RWPE1 (cell line): Measurements from ENCODE around the gene RHOXF2.
"Not testable (repeated sequence)": the region's sequence is repeated elsewhere in the genome, so short reads cannot be mapped to it uniquely, and the experiment has no call there.

Source experiments
- CTCF ChIA-PET: fragments of 350-600 bp; sonication (Branson Sonifier 250); formaldehyde crosslinking; extraction: SDS; loops from one replicate; lab custom pipeline; 2021; lab: Yijun Ruan, JAX
- POLR2A ChIA-PET: fragments of 400-600 bp; formaldehyde crosslinking; extraction: SDS; loops from one replicate; lab custom pipeline; 2020; ENCODE audit warnings: antibody characterized with exemption; ENCODE audit not compliant: low non-redundant PET; lab: Yijun Ruan, JAX
- DNase-seq: peaks from one replicate; pipeline ENCODE4 v3.0.0; 2012; ENCODE audit warnings: low spot score
- H3K27ac ChIP-seq: fragments of 450-650 bp; 2 replicates; pipeline ENCODE4 v1.5.1; 2017
- CTCF ChIP-seq: fragments of 450-650 bp; conservative IDR thresholded peaks from 2 replicates; pipeline ENCODE4 v1.5.1; 2017; ENCODE audit warnings: low read depth, mild to moderate bottlenecking

Gene RHOXF2

GRCh38 chrX:120147537-120147936 is 10.9 kb upstream of the RHOXF2 start:
- DNase-seq: no peak
- H3K27ac ChIP-seq: no peak overlapping the region
- no peak for TF ChIP-seq CTCF
- ChIA-PET CTCF (no interaction called here), POLR2A (no interaction called here)

DNA sequence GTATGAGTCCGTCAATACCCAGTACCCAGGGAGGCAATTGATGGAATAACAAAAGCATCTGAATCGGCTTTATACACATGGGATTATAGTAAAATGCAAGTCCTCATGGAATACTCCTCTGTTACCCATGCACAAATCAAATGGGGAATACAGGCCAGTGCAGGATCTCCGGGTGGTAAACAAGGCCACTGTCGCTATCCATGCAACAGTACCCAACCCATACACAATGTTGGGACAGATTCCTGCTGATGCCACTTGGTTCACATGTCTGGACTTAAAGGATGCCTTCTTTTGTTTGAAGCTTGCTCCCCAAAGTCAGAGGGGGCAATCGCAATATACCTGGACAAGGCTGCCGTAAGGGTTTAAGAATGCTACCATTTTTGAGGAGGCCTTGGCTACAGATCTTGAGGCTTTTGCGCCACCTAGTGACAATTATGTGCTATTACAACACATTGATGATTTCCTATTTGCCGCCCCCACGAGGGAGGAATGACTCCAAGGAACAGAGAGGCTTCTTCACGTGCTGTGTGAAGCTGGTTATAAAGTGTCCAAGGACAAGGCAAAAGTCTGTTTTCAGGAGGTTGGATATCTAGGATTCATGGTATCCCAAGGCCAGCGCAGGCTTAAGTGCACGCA is 8.2 kb upstream of the RHOXF2 start:
- POLR2A ChIA-PET, DNase-seq, CTCF ChIA-PET, H3K27ac ChIP-seq: not testable (repeated sequence)

DNA sequence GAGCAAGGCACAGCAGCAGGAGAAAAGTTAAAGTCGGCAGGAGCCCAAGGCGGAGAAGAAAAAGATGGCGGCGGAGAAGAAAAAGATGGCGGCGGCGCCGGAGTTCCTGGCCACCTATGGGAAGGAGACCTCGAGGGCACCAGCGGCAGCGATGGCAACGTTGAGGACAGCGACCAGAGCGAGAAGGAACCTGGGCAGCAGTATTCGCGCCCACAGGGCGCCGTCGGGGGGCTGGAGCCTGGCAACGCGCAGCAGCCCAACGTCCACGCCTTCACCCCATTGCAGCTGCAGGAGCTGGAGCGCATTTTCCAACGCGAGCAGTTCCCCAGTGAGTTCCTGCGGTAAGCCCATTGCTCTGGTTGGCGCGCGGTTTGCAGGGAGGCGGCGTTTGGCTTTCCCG is 673 bp downstream of the RHOXF2 start:
- CTCF ChIA-PET, POLR2A ChIA-PET, H3K27ac ChIP-seq, DNase-seq: not testable (repeated sequence)

- CTCF ChIA-PET, POLR2A ChIA-PET, H3K27ac ChIP-seq, DNase-seq: not testable (repeated sequence)
Observed at GRCh38 chrX:120193254-120193653, 34.8 kb downstream of the RHOXF2 start.

- CTCF ChIA-PET, POLR2A ChIA-PET, H3K27ac ChIP-seq, DNase-seq: not testable (repeated sequence)
Observed at GRCh38 chrX:120193720-120194119, 35.3 kb downstream of the RHOXF2 start.

DNA sequence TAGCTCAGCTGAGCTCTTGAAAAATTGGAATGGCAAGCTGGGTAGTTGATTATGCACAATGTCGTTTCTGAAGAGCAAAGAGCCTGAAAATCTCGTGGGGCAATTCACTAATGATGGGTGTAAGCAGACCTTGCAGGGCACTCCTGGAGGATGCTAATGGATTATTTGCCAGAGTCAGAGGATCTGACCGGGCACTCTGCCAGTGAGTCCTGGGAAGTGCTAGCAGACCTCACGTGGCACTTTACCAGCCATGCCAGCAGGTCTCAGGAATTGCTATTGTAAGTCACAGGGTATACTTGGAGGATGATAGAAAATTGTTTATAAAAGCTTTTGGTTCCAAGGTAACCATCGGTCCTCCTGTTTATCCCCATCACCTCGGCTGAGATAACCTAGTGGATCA is 37.4 kb downstream of the RHOXF2 start:
- CTCF ChIA-PET, H3K27ac ChIP-seq, DNase-seq, POLR2A ChIA-PET: not testable (repeated sequence)

- DNase-seq, POLR2A ChIA-PET, CTCF ChIA-PET, H3K27ac ChIP-seq: not testable (repeated sequence)
Observed at GRCh38 chrX:120196626-120197283, 38.3 kb downstream of the RHOXF2 start.

DNA sequence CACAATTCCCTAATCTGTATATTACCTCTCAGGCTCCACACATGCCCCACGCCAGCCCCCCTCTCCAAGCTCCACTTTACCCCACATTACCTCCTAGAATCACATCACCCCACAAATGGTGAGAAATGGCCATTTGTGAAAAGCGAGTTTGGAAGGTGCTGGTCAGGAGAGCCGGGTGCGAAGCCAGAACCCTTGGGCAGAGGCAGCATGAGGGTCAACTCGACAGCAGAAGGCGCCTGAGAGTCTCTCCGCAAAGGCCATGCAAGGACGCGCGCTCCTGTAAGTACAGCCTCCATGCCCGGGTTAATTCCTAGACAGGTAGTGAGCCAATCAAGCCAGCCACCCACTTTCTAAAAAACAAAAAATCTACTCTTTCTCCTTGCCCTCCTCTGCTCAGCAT is 42.4 kb downstream of the RHOXF2 start:
- TF ChIP-seq CTCF: no peak

GRCh38 chrX:120205816-120206753 is 47.7 kb downstream of the RHOXF2 start:
- ChIA-PET CTCF (no interaction called here), POLR2A (no interaction called here)
- no peak for TF ChIP-seq CTCF
- DNase-seq: no peak
- H3K27ac ChIP-seq: no peak overlapping the region

More for the DNA sequence above, 42.4 kb downstream of the RHOXF2 start:
- DNase-seq: no peak
- ChIA-PET CTCF (interaction anchor here (0.6 kb wide), 1 partner anchor 64 kb away, joined by 3 read pairs; no protein-coding TSS in a partner anchor), POLR2A (no interaction called here)
- no peak overlapping the region for H3K27ac ChIP-seq
